ENCODE data around the gene SRD5A2.

The SRD5A2 gene

DNA sequence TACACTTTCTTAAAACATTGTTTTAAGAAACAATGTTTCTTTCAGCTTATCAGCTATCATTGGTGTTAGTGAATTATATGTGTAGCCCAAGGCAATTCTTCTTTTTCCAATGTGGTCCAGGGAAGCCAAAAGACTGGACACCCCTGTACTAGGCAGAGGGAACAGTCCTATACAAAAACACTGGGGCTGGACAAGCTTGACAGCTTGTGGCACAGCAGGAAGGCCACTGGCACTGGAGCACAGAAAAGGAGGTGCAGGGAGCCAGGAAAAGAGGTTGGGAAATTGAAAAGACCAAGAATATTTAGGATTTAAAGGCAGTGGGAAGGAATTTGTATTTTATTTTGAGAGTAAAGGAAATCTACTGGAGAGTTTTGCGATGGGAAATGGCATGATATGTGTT lies 47.7 kb downstream of the SRD5A2 start:
- no peaks in the 10 kb centered on the region for H3K4me1 ChIP-seq (ENCODE audit: control insufficient read depth in 1 of 2, insufficient read depth in 1 of 2, low read depth in 1 of 2, low read length in 1 of 2)
- no peaks in the 10 kb centered on the region for H3K9me3 ChIP-seq
- peaks cover 3% of the 10 kb centered on the region for H3K27me3 ChIP-seq
- TF ChIP-seq, protein P1, sequence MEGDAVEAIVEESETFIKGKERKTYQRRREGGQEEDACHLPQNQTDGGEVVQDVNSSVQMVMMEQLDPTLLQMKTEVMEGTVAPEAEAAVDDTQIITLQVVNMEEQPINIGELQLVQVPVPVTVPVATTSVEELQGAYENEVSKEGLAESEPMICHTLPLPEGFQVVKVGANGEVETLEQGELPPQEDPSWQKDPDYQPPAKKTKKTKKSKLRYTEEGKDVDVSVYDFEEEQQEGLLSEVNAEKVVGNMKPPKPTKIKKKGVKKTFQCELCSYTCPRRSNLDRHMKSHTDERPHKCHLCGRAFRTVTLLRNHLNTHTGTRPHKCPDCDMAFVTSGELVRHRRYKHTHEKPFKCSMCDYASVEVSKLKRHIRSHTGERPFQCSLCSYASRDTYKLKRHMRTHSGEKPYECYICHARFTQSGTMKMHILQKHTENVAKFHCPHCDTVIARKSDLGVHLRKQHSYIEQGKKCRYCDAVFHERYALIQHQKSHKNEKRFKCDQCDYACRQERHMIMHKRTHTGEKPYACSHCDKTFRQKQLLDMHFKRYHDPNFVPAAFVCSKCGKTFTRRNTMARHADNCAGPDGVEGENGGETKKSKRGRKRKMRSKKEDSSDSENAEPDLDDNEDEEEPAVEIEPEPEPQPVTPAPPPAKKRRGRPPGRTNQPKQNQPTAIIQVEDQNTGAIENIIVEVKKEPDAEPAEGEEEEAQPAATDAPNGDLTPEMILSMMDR (IDR thresholded peaks at IDR 0.05) = no peak
- H3K4me3 ChIP-seq (ENCODE audit: low read depth in 1 of 2, low read length in 1 of 2) = no peak overlapping the region
- no peak overlapping the region for H3K27ac ChIP-seq
- no peaks in the 10 kb centered on the region for H3K36me3 ChIP-seq

DNA sequence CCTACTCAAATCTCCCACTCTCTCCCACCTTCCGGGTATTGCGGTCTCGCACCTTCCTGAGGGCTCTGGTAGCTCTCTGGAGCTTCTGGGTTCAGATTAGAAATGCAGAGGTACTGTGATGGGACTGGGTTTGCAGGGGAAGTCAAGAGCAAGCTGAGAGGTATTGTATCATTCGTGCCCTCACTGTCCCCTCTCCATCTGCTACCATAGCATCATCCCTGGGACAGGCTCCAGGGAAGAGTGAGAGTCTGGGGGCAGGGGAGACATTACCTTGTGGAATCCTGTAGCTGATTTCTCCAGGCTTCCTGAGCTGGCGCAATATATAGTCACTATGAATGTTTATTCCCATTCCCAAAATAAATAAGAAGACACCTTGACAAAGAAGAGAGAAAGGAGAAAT lies 49.6 kb downstream of the SRD5A2 start:
- no peaks in the 10 kb centered on the region for H3K27me3 ChIP-seq
- no peak overlapping the region for H3K4me3 ChIP-seq (ENCODE audit: low read depth in 1 of 2, low read length in 1 of 2)
- H3K9me3 ChIP-seq = no peaks in the 10 kb centered on the region
- no peaks in the 10 kb centered on the region for H3K36me3 ChIP-seq
- no peaks in the 10 kb centered on the region for H3K4me1 ChIP-seq (ENCODE audit: control insufficient read depth in 1 of 2, insufficient read depth in 1 of 2, low read depth in 1 of 2, low read length in 1 of 2)
- TF ChIP-seq, protein P1 (IDR thresholded peaks at IDR 0.05) = no peak
- no peak overlapping the region for H3K27ac ChIP-seq

DNA sequence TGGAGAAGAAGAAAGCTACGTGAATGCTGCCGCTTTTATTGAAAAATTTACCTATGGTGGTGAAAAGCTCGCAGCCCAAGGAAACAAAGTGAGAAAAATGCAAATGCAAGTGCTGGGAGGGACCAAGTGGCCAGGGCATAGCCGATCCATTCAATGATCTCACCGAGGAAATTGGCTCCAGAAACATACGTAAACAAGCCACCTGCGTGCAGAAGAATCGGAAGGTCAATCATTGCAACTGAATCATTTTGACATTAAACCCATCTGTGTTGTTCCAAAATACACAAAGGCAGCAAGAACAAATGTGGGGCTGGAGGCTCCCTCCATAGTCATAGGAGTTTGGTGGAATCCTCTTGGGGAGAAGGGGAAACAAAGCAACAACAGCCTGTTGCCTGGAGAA lies 51.5 kb downstream of the SRD5A2 start:
- TF ChIP-seq, protein P1 (IDR thresholded peaks at IDR 0.05) = no peak
- H3K36me3 ChIP-seq = no peaks in the 10 kb centered on the region
- no peaks in the 10 kb centered on the region for H3K4me1 ChIP-seq (ENCODE audit: control insufficient read depth in 1 of 2, insufficient read depth in 1 of 2, low read depth in 1 of 2, low read length in 1 of 2)
- peaks cover 3% of the 10 kb centered on the region for H3K27me3 ChIP-seq
- H3K4me3 ChIP-seq (ENCODE audit: low read depth in 1 of 2, low read length in 1 of 2) = no peak overlapping the region
- no peak overlapping the region for H3K27ac ChIP-seq
- H3K9me3 ChIP-seq = no peaks in the 10 kb centered on the region

DNA sequence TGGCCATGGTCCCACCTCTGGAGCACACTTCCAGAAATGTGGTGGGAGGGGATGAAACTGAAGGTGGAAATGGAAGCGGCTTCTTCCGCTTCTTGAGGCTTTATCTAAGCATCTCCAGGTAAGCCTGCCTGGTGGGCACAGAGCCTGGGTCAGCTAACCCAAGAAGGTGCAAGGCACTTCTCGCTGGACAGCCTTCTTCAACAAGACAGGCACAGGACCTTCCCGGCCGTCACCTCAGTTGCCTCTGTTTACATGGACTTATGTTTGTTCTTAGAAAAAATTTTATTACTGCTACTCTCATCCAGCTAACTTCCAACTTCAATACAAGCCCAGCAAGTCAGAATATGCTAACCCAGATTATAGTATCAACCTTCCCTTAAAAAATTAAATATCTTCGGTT lies 51.9 kb downstream of the SRD5A2 start:
- TF ChIP-seq, protein P1 (IDR thresholded peaks at IDR 0.05) = no peak
- Histone ChIP-seq H3K9me3 (no peaks in the 10 kb centered on the region), H3K27ac (no peak overlapping the region)

DNA sequence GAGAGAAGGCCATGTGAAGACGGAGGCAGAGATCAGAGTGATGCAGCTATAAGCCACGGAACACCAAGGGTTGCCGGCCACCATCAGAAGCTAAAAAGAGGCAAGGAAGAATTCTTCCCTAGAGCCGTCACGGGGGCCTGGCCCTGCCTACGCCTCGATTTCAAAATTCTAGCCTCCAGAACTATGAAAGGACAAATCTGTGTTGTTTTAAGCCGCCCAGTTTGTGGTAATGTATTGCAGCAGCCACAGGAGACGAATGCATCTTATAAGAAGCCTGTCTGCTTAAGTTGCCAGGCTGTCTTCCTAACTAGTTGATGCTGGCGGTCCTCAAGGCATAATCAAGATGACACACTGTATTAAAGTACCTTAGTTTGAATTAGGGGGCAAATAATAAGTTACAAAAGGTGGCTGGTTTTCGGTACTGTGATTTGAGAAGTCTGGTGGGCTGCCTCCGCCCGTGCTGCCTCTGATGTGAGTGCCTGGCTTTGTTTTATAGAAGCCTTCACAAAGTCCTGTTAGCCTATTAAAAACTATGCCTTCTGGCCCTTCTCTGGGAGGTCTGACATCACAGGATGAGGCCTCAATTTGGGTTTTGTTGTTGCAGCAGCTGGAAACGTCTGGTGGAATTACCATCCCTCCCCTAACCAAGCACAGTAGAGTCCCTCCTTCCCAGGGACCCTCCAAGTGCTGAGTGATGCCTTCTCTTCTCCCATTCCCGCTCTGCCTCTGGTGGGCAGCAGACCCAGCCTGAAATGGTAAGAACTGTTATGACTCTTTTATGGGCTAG lies 53.6 kb downstream of the SRD5A2 start:
- TF ChIP-seq, protein P1 (IDR thresholded peaks at IDR 0.05) = no peak
- Histone ChIP-seq H3K4me1 (ENCODE audit: control insufficient read depth in 1 of 2, insufficient read depth in 1 of 2, low read depth in 1 of 2, low read length in 1 of 2) (no peaks in the 10 kb centered on the region), H3K27me3 (peaks cover 3% of the 10 kb centered on the region), H3K9me3 (no peaks in the 10 kb centered on the region), H3K4me3 (ENCODE audit: low read depth in 1 of 2, low read length in 1 of 2) (no peak overlapping the region), H3K27ac (no peak overlapping the region), H3K36me3 (no peaks in the 10 kb centered on the region)

More for the DNA sequence above, 51.9 kb downstream of the SRD5A2 start:
- Histone ChIP-seq H3K4me1 (ENCODE audit: control insufficient read depth in 1 of 2, insufficient read depth in 1 of 2, low read depth in 1 of 2, low read length in 1 of 2) (no peaks in the 10 kb centered on the region), H3K36me3 (no peaks in the 10 kb centered on the region), H3K4me3 (ENCODE audit: low read depth in 1 of 2, low read length in 1 of 2) (no peak overlapping the region), H3K27me3 (peaks cover 3% of the 10 kb centered on the region)

Measured in neutrophil (primary cell).